Activated naive CD4-positive, alpha-beta T cell treated with anti-CD3 and anti-CD28 coated beads, Interleukin-2, amount 50 U/mL, for 24 hours (primary cell): Measurements from ENCODE around the gene ZC3H13.

Source experiments
- H3K27ac Mint-ChIP-seq: one replicate; pipeline ENCODE4 v1.8.0; 2021; ENCODE audit warnings: mild to moderate bottlenecking, mixed read lengths
- H3K27me3 Mint-ChIP-seq: one replicate; pipeline ENCODE4 v1.8.0; 2021; ENCODE audit warnings: mixed read lengths
- H3K36me3 Mint-ChIP-seq: one replicate; pipeline ENCODE4 v1.8.0; 2021; ENCODE audit warnings: mixed read lengths
- H3K4me1 Mint-ChIP-seq: one replicate; pipeline ENCODE4 v1.8.0; 2021; ENCODE audit warnings: mixed read lengths
- H3K4me3 Mint-ChIP-seq: one replicate; pipeline ENCODE4 v1.8.0; 2021; ENCODE audit warnings: mild to moderate bottlenecking, mixed read lengths
- H3K9me3 Mint-ChIP-seq: one replicate; pipeline ENCODE4 v1.8.0; 2021; ENCODE audit warnings: mixed read lengths

ZC3H13 gene

DNA sequence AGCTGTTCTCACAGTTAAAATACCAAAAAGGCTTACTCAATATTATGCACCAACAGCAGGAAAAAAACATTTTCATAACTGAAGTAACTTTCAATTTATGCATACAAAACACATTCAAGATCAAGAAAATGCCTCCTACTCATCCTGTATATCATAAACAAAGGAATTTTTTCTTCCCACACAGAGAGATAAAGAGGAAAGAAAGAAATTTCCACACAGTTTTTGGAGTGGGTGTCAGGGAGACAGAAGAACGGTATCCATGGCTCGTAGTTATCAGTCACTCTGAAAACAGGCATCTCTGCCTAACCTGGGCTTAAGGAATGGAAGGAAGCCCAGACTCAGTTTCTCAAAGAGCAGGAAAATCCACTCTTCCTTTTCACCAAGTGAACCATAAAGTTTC lies 108.6 kb downstream of the ZC3H13 start:
- Mint-ChIP-seq H3K4me1 (no peaks in the 10 kb centered on the region), H3K27me3 (no peaks in the 10 kb centered on the region), H3K36me3 (no peaks in the 10 kb centered on the region), H3K27ac (no peak overlapping the region), H3K4me3 (no peak overlapping the region), H3K9me3 (no peaks in the 10 kb centered on the region)

DNA sequence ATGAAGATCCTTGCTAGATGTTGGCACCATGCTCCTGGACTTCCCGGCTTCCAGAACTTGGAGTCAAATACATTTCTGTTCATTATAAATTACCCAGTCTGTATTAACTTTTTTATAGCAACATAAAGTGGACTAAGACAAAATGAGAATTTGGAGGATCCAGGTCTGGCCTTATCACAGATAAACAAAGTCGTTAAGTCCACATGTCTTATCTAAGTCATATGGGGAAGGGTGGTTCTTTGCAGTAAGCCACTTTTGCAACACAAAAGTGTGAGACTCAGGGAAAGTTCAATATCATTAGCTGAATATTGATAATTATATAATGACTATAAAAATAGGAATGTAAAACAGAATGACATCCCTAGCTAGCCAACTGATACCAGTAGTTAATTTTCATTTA lies 109.4 kb downstream of the ZC3H13 start:
- no peaks in the 10 kb centered on the region for H3K9me3 Mint-ChIP-seq
- H3K4me3 Mint-ChIP-seq = no peak overlapping the region
- H3K4me1 Mint-ChIP-seq = no peaks in the 10 kb centered on the region
- H3K27me3 Mint-ChIP-seq = no peaks in the 10 kb centered on the region
- no peak overlapping the region for H3K27ac Mint-ChIP-seq
- H3K36me3 Mint-ChIP-seq = no peaks in the 10 kb centered on the region

- no peaks in the 10 kb centered on the region for H3K27me3 Mint-ChIP-seq
- H3K36me3 Mint-ChIP-seq = no peaks in the 10 kb centered on the region
- H3K4me3 Mint-ChIP-seq = no peak overlapping the region
- no peak overlapping the region for H3K27ac Mint-ChIP-seq
- no peaks in the 10 kb centered on the region for H3K4me1 Mint-ChIP-seq
- H3K9me3 Mint-ChIP-seq = no peaks in the 10 kb centered on the region
Observed at GRCh38 chr13:45941261-45941660, 111.3 kb downstream of the ZC3H13 start.

DNA sequence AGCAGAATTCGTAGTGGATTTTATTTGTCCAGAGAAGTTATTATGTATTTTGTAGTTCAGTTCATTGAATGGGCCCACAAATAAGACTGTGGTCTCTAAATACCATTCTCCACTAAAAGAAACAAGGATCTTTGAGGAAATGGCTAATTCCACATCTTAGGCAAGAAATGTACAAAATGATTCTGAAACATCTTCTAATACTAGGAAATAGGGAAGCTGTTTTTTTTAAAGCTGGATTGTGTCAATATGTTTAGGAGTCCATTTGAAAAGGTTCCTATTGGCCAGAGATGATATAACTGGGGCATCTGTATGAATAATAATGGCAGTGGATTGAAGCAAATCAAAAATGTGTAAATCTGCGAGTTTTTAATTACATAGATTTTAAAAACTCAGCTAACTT lies 112.5 kb downstream of the ZC3H13 start:
- Mint-ChIP-seq H3K36me3 (no peaks in the 10 kb centered on the region), H3K4me3 (no peak overlapping the region), H3K9me3 (no peaks in the 10 kb centered on the region), H3K4me1 (no peaks in the 10 kb centered on the region), H3K27me3 (no peaks in the 10 kb centered on the region), H3K27ac (no peak overlapping the region)

- Mint-ChIP-seq H3K27me3 (peaks cover 4% of the 10 kb centered on the region), H3K27ac (no peak overlapping the region), H3K4me1 (no peaks in the 10 kb centered on the region), H3K4me3 (no peak overlapping the region), H3K9me3 (no peaks in the 10 kb centered on the region), H3K36me3 (no peaks in the 10 kb centered on the region)
Observed at GRCh38 chr13:45936621-45937020, 115.9 kb downstream of the ZC3H13 start.

DNA sequence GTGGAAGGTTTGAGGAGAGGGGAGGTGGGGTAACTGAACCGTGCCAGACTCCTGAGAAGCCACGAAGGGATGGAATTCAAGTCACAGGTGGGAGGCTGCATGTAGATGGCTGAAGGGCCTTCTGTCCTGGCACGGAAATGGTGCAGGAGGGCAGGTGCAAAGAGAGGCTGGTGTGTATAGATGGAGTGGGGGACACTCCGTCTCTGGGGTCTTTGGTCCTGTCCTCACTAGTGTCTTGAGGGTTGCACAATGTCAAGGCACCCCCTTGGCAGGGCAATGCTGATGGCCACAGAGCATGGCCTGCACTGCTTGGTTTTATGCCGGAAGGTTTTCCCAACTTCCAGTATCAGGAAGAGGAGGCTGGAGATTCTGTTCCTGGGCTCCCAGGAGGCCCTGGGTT lies 118.3 kb downstream of the ZC3H13 start:
- H3K4me3 Mint-ChIP-seq = no peak overlapping the region

GRCh38 chr13:45933203-45933908 lies 119.2 kb downstream of the ZC3H13 start:
- Mint-ChIP-seq H3K9me3 (no peaks in the 10 kb centered on the region), H3K27me3 (peaks cover 4% of the 10 kb centered on the region), H3K27ac (no peak overlapping the region), H3K36me3 (no peaks in the 10 kb centered on the region), H3K4me1 (no peaks in the 10 kb centered on the region), H3K4me3 (no peak overlapping the region)

More for the DNA sequence above, 118.3 kb downstream of the ZC3H13 start:
- Mint-ChIP-seq H3K9me3 (no peaks in the 10 kb centered on the region), H3K36me3 (no peaks in the 10 kb centered on the region), H3K27me3 (peaks cover 4% of the 10 kb centered on the region), H3K4me1 (no peaks in the 10 kb centered on the region), H3K27ac (no peak overlapping the region)

GRCh38 chr13:45932676-45933075 lies 119.9 kb downstream of the ZC3H13 start:
- no peaks in the 10 kb centered on the region for H3K4me1 Mint-ChIP-seq
- peaks cover 4% of the 10 kb centered on the region for H3K27me3 Mint-ChIP-seq
- no peaks in the 10 kb centered on the region for H3K36me3 Mint-ChIP-seq
- H3K9me3 Mint-ChIP-seq = no peaks in the 10 kb centered on the region
- H3K27ac Mint-ChIP-seq = no peak overlapping the region
- no peak overlapping the region for H3K4me3 Mint-ChIP-seq

GRCh38 chr13:45932172-45932571 lies 120.4 kb downstream of the ZC3H13 start:
- no peaks in the 10 kb centered on the region for H3K36me3 Mint-ChIP-seq
- H3K4me1 Mint-ChIP-seq = no peaks in the 10 kb centered on the region
- no peak overlapping the region for H3K27ac Mint-ChIP-seq
- no peak overlapping the region for H3K4me3 Mint-ChIP-seq
- no peaks in the 10 kb centered on the region for H3K9me3 Mint-ChIP-seq
- H3K27me3 Mint-ChIP-seq = peaks cover 4% of the 10 kb centered on the region

DNA sequence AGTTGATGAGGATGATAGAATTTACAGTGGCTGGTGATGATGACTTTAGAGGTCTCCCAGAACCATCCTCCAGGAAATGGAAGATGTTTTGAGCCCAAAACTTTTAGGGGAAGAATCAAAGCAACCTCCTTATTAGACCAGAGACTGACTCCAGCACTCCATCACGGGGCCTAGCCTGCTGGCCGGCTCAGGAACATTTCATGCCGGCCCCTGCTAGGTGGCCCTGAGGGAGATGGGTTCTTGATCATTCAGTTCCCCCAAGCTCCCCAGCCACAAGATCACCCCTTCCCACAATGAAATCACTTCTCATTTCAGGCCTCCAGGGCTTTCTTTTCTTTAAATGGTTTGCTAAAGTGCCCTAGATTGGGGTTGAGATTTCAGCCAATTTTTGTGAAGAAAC lies 121.3 kb downstream of the ZC3H13 start:
- no peaks in the 10 kb centered on the region for H3K4me1 Mint-ChIP-seq
- no peak overlapping the region for H3K4me3 Mint-ChIP-seq
- peaks cover 4% of the 10 kb centered on the region for H3K27me3 Mint-ChIP-seq
- no peaks in the 10 kb centered on the region for H3K36me3 Mint-ChIP-seq
- H3K9me3 Mint-ChIP-seq = no peaks in the 10 kb centered on the region
- H3K27ac Mint-ChIP-seq = no peak overlapping the region

DNA sequence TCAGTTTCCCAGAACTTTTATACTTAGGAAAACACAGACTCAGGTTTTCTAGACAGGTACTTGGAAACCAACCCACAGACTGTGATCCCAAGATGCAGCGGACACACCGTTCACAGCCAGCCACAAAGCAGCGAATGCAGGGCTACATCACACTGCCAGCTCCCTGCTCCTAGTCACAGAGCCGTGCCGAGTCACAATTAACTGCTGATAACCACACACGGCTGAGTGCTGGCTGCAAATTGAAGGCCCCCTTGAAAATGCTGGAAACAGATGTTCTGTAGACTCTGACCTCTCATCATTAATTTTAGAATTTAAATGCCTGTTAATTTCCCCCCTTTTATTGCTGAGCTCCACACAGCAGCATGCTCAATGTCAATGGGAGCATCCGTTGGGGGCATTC lies 122.4 kb downstream of the ZC3H13 start:
- no peaks in the 10 kb centered on the region for H3K4me1 Mint-ChIP-seq
- H3K4me3 Mint-ChIP-seq = no peak overlapping the region
- no peak overlapping the region for H3K27ac Mint-ChIP-seq
- H3K36me3 Mint-ChIP-seq = no peaks in the 10 kb centered on the region
- H3K27me3 Mint-ChIP-seq = peaks cover 4% of the 10 kb centered on the region
- H3K9me3 Mint-ChIP-seq = no peaks in the 10 kb centered on the region

DNA sequence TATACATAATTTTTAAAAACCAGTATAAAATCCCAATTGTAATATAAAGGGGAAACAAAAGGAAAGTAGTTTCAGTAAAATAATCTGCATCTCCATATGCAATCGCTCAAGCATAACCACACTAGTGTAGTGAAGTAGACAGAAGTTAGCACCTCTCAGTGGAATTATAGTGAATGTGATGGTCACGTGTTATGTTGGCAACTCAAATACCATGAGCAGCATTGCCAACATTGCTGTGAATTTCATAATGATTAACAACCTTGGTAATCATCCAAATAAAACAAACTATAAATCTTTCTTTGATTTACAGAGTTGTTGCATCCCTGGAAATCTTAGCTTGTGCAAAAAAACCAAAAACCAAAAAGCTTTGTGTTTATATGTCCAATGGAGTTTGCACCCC lies 123.7 kb downstream of the ZC3H13 start:
- Mint-ChIP-seq H3K27ac (no peak overlapping the region), H3K27me3 (peaks cover 4% of the 10 kb centered on the region)

DNA sequence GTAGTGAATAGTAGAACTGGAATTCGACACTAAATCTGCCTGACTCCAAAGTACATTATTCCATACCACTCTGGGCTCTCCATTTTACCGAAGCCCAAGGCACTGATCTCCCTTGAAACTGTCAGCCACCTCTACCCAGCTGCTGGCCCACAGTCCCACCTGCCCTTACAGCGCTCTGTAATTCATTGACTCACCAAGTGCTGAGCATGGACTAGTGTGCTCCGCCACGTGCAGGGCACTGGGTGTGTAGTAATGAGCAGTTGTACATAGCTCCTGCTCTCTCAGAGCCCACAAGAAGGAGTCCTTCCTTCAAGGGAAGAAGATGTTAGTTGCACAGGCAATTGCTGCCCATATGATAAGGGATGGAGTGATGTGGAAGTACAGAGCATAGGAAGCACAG lies 124.4 kb downstream of the ZC3H13 start:
- H3K9me3 Mint-ChIP-seq = no peaks in the 10 kb centered on the region
- H3K4me3 Mint-ChIP-seq = no peak overlapping the region
- no peaks in the 10 kb centered on the region for H3K36me3 Mint-ChIP-seq
- H3K4me1 Mint-ChIP-seq = no peaks in the 10 kb centered on the region
- no peak overlapping the region for H3K27ac Mint-ChIP-seq
- peaks cover 4% of the 10 kb centered on the region for H3K27me3 Mint-ChIP-seq

More for the DNA sequence above, 123.7 kb downstream of the ZC3H13 start:
- no peak overlapping the region for H3K4me3 Mint-ChIP-seq
- no peaks in the 10 kb centered on the region for H3K4me1 Mint-ChIP-seq
- no peaks in the 10 kb centered on the region for H3K36me3 Mint-ChIP-seq
- no peaks in the 10 kb centered on the region for H3K9me3 Mint-ChIP-seq

GRCh38 chr13:45926741-45927140 lies 125.8 kb downstream of the ZC3H13 start:
- H3K27ac Mint-ChIP-seq = no peak overlapping the region
- no peaks in the 10 kb centered on the region for H3K27me3 Mint-ChIP-seq
- H3K36me3 Mint-ChIP-seq = no peaks in the 10 kb centered on the region
- H3K4me3 Mint-ChIP-seq = no peak overlapping the region
- no peaks in the 10 kb centered on the region for H3K9me3 Mint-ChIP-seq
- no peaks in the 10 kb centered on the region for H3K4me1 Mint-ChIP-seq

GRCh38 chr13:45925151-45925550 lies 127.4 kb downstream of the ZC3H13 start:
- Mint-ChIP-seq H3K9me3 (no peaks in the 10 kb centered on the region), H3K4me3 (no peak overlapping the region), H3K27me3 (no peaks in the 10 kb centered on the region), H3K27ac (no peak overlapping the region), H3K36me3 (no peaks in the 10 kb centered on the region), H3K4me1 (no peaks in the 10 kb centered on the region)

GRCh38 chr13:45921162-45921736 lies 131.3 kb downstream of the ZC3H13 start:
- Mint-ChIP-seq H3K27me3 (no peaks in the 10 kb centered on the region), H3K36me3 (no peaks in the 10 kb centered on the region), H3K4me3 (no peak overlapping the region), H3K4me1 (no peaks in the 10 kb centered on the region), H3K9me3 (no peaks in the 10 kb centered on the region), H3K27ac (no peak overlapping the region)

DNA sequence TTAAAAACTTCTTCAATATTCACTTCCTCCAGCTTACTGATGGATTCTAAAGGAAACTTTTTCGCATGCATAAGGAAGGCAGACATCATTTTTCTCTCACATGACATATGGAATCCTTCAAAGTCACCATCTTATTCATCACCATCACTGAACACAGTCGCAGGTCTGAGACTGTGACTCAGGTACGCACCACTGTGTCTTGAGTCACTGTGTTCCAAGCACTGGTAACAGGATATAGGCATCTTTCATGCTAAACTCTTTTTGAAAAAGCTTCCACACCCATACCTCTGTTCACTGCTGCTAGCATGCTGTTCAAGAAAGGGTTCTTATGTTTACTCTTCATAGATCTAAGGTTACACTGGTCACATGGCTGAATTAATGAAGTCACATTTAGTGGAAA lies 133.9 kb downstream of the ZC3H13 start:
- no peaks in the 10 kb centered on the region for H3K4me1 Mint-ChIP-seq
- H3K27me3 Mint-ChIP-seq = no peaks in the 10 kb centered on the region
- no peaks in the 10 kb centered on the region for H3K9me3 Mint-ChIP-seq
- H3K36me3 Mint-ChIP-seq = no peaks in the 10 kb centered on the region
- no peak overlapping the region for H3K4me3 Mint-ChIP-seq
- no peak overlapping the region for H3K27ac Mint-ChIP-seq
